Calu3 (cell line): Measurements from ENCODE around the gene DAGLB. TPM values are rescaled to one million over a fixed set of nuclear protein-coding genes. Genes with fewer than 3 reads are reported as not detected.
A peak's percentile ranks its signal among the peaks of the same experiment; 100 is the strongest.

Experiments used
- BruUV-seq: library from RNA; stranded (reverse); fragments of 400-500 nt; replicated peaks from 2 replicates; lab custom pipeline; 2021; lab: Mats Ljungman, UMichigan
- CTCF ChIA-PET: fragments of 300-600 bp; sonication (Branson Sonifier 250); formaldehyde crosslinking; loops from one replicate; lab custom pipeline; 2022; ENCODE audit warnings: antibody characterized with exemption; lab: Charles Lee
- DNase-seq: peaks from one replicate; pipeline ENCODE4 v3.0.0; 2022
- H3K27ac Mint-ChIP-seq: one replicate; pipeline ENCODE4 v1.8.0; 2022; ENCODE audit warnings: mixed read lengths; ENCODE audit not compliant: unreplicated experiment
- H3K27me3 Mint-ChIP-seq: one replicate; pipeline ENCODE4 v1.8.0; 2022; ENCODE audit warnings: mixed read lengths; ENCODE audit not compliant: unreplicated experiment
- H3K36me3 Mint-ChIP-seq: one replicate; pipeline ENCODE4 v1.8.0; 2022; ENCODE audit warnings: mild to moderate bottlenecking, moderate library complexity, mixed read lengths; ENCODE audit not compliant: insufficient read depth, unreplicated experiment
- H3K4me1 Mint-ChIP-seq: one replicate; pipeline ENCODE4 v1.8.0; 2022; ENCODE audit warnings: mild to moderate bottlenecking, low read depth, mixed read lengths; ENCODE audit not compliant: unreplicated experiment
- H3K4me3 Mint-ChIP-seq: one replicate; pipeline ENCODE4 v1.8.0; 2022; ENCODE audit warnings: mild to moderate bottlenecking, low read depth, moderate library complexity, mixed read lengths; ENCODE audit not compliant: unreplicated experiment
- H3K9me3 Mint-ChIP-seq: one replicate; pipeline ENCODE4 v1.8.0; 2022; ENCODE audit warnings: low read depth, mixed read lengths; ENCODE audit not compliant: unreplicated experiment
- intact Hi-C: fragments of 100-400 bp; cut with micrococcal nuclease; formaldehyde crosslinking; loops from one replicate; pipeline ENCODE4 v1.10.0; 2022; ENCODE audit not compliant: unreplicated experiment
- total RNA-seq: library from RNA; stranded (reverse); gene quantifications from 2 replicates; pipeline ENCODE4 v1.2.3, GENCODE V29; 2022
- TF ChIP-seq, protein P1 (sequence below): fragments of 200-600 bp; IDR thresholded peaks from one replicate; pipeline ENCODE4 v1.8.0; 2022; ENCODE audit warnings: antibody characterized with exemption; ENCODE audit not compliant: unreplicated experiment

The DAGLB gene
- total RNA-seq, 1 experiment from 2014 or later, result 36.8 TPM

DNA sequence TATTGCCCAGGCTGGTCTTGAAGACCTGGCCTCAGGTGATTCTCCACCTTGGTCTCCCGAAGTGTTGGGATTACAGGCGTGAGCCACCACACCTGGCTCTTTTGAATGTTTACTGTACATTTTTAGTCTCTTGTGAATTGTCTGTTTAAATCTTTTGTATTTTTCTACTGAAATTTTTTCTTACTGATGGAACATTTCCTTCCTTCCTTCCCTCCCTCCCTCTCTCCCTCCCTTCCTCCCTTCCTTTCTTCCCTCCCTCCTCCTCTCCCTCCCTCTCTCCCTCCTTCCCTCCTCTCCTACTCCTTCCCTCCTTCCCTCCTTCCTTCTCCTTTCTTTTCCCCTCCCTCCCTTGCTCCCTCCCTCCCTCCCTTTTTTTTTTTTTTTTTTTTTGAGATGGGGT lies 58.0 kb downstream of the DAGLB start:
- TF ChIP-seq, protein P1, sequence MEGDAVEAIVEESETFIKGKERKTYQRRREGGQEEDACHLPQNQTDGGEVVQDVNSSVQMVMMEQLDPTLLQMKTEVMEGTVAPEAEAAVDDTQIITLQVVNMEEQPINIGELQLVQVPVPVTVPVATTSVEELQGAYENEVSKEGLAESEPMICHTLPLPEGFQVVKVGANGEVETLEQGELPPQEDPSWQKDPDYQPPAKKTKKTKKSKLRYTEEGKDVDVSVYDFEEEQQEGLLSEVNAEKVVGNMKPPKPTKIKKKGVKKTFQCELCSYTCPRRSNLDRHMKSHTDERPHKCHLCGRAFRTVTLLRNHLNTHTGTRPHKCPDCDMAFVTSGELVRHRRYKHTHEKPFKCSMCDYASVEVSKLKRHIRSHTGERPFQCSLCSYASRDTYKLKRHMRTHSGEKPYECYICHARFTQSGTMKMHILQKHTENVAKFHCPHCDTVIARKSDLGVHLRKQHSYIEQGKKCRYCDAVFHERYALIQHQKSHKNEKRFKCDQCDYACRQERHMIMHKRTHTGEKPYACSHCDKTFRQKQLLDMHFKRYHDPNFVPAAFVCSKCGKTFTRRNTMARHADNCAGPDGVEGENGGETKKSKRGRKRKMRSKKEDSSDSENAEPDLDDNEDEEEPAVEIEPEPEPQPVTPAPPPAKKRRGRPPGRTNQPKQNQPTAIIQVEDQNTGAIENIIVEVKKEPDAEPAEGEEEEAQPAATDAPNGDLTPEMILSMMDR, result no peak
- Mint-ChIP-seq H3K4me1 (peaks cover 79% of the 10 kb centered on the region), H3K27ac (no peak overlapping the region), H3K27me3 (no peaks in the 10 kb centered on the region), H3K36me3 (peaks cover 100% of the 10 kb centered on the region), H3K4me3 (no peak overlapping the region), H3K9me3 (no peaks in the 10 kb centered on the region)
- DNase-seq, result no peak
- CTCF ChIA-PET, result interaction anchor here (0.7 kb wide), 2 partner anchors 49 to 1105 kb away, joined by 3 read pairs; no protein-coding TSS in a partner anchor
- no TSS peak for BruUV-seq
- intact Hi-C loops, result loop anchor here (5.0 kb wide), 1 partner anchor 48 kb away; no protein-coding TSS in a partner anchor

GRCh38 chr7:6387734-6388294 lies 59.9 kb downstream of the DAGLB start:
- no peaks in the 10 kb centered on the region for H3K27me3 Mint-ChIP-seq
- peak overlapping the region; percentile 5 for H3K4me3 Mint-ChIP-seq
- H3K27ac Mint-ChIP-seq, result peak overlapping the region; percentile 90
- CTCF ChIA-PET, result interaction anchor here (0.7 kb wide), 1 partner anchor 281 kb away, joined by 3 read pairs; no protein-coding TSS in a partner anchor
- TSS peak; percentile 0 for BruUV-seq
- no peaks in the 10 kb centered on the region for H3K9me3 Mint-ChIP-seq
- TF ChIP-seq, protein P1, result no peak
- H3K36me3 Mint-ChIP-seq, result peaks cover 90% of the 10 kb centered on the region
- peaks cover 76% of the 10 kb centered on the region for H3K4me1 Mint-ChIP-seq
- intact Hi-C loops, result no loop called here
- DNase-seq, result no peak

DNA sequence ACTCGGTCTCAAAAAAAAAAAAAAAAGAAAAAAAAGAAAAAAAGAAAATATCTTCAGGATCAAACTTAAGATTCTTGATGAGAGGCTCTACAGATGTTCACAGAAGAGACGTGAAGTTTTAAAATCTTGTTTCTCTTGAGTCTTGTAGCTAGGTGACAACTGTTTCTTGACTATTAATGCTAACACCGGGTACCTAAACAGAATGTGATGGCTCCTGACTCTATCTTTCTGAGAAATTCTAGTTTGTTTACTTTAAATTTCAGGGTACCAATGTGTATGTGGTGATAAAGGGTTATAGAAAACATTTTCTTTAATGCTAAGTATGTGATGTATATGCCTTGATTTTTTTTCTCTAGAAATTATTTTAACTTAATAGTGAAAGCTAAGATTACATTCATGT lies 61.0 kb downstream of the DAGLB start:
- TF ChIP-seq, protein P1, result no peak
- intact Hi-C loops, result no loop called here
- H3K9me3 Mint-ChIP-seq, result no peaks in the 10 kb centered on the region
- H3K36me3 Mint-ChIP-seq, result peaks cover 90% of the 10 kb centered on the region
- H3K27me3 Mint-ChIP-seq, result no peaks in the 10 kb centered on the region
- H3K4me3 Mint-ChIP-seq, result no peak overlapping the region
- peak overlapping the region; percentile 90 for H3K27ac Mint-ChIP-seq
- peaks cover 76% of the 10 kb centered on the region for H3K4me1 Mint-ChIP-seq
- no peak for DNase-seq
- CTCF ChIA-PET, result interaction anchor here (1.2 kb wide), 1 partner anchor 263 kb away, joined by 5 read pairs; no protein-coding TSS in a partner anchor
- BruUV-seq, result no TSS peak

GRCh38 chr7:6385909-6386560 lies 61.7 kb downstream of the DAGLB start:
- peak overlapping the region; percentile 44 for H3K4me3 Mint-ChIP-seq
- H3K4me1 Mint-ChIP-seq, result peaks cover 76% of the 10 kb centered on the region
- CTCF ChIA-PET, result interaction anchor here (1.0 to 1.5 kb wide), 5 partner anchors 8 to 262 kb away, joined by 5 to 11 read pairs (median 5); no protein-coding TSS in a partner anchor
- BruUV-seq, result no TSS peak
- no peak for DNase-seq
- H3K27me3 Mint-ChIP-seq, result no peaks in the 10 kb centered on the region
- TF ChIP-seq, protein P1, result no peak
- peaks cover 90% of the 10 kb centered on the region for H3K36me3 Mint-ChIP-seq
- intact Hi-C loops, result loop anchor here (1.0 kb wide), 1 partner anchor 7 kb away; no protein-coding TSS in a partner anchor
- no peaks in the 10 kb centered on the region for H3K9me3 Mint-ChIP-seq
- peak overlapping the region; percentile 90 for H3K27ac Mint-ChIP-seq
